B cell (primary cell): ENCODE measurements around the gene SAMD4A.

ENCODE experiments used
- CTCF ChIP-seq: fragments of 200-600 bp; IDR thresholded peaks from one replicate; pipeline ENCODE4 v1.8.0; 2022; ENCODE audit warnings: antibody characterized with exemption, mild to moderate bottlenecking
- EZH2 ChIP-seq: IDR thresholded peaks from 2 replicates; pipeline ENCODE4 v1.6.1; 2012; ENCODE audit warnings: borderline replicate concordance, low read depth, mild to moderate bottlenecking, moderate library complexity, low read length; ENCODE audit not compliant: insufficient read depth, poor library complexity, severe bottlenecking

GRCh38 chr14:54778618-54779345 is 211.9 kb downstream of the SAMD4A start:
- TF ChIP-seq CTCF (no peak), EZH2 (no peak)
